HepG2 (cell line): ENCODE data around the gene MTA2. TPM values are rescaled to one million over a fixed set of nuclear protein-coding genes. Genes with fewer than 3 reads are reported as not detected.

Experiments
- EEA1 ChIP-seq: sonication (generic); formaldehyde crosslinking; IDR thresholded peaks from 2 replicates; pipeline ENCODE4 v1.5.1; 2020; ENCODE audit warnings: mild to moderate bottlenecking, missing genetic modification reagents, borderline replicate concordance
- ELF4 ChIP-seq: sonication (generic); formaldehyde crosslinking; IDR thresholded peaks from 2 replicates; pipeline ENCODE4 v1.5.0; 2020; ENCODE audit warnings: missing genetic modification reagents, mild to moderate bottlenecking, moderate library complexity, borderline replicate concordance
- HMG20B ChIP-seq: conservative IDR thresholded peaks from 2 replicates; pipeline ENCODE4 v1.6.1; 2016; ENCODE audit warnings: missing genetic modification reagents, missing compliant biosample characterization
- HNF4A ChIP-seq: sonication (generic); formaldehyde crosslinking; IDR thresholded peaks from 2 replicates; pipeline ENCODE4 v1.4.0; 2020; ENCODE audit warnings: missing genetic modification reagents
- JUNB ChIP-seq: sonication (generic); formaldehyde crosslinking; IDR thresholded peaks from 2 replicates; pipeline ENCODE4 v1.8.0; 2022; ENCODE audit warnings: missing genetic modification reagents, mild to moderate bottlenecking, borderline replicate concordance
- SAFB2 ChIP-seq: sonication (generic); formaldehyde crosslinking; IDR thresholded peaks from 2 replicates; pipeline ENCODE4 v1.5.1; 2020; ENCODE audit warnings: missing genetic modification reagents, low read depth, mild to moderate bottlenecking, borderline replicate concordance
- SMAD1 ChIP-seq: sonication (generic); formaldehyde crosslinking; IDR thresholded peaks from 2 replicates; pipeline ENCODE4 v1.4.0; 2020; ENCODE audit warnings: missing genetic modification reagents, low read depth, mild to moderate bottlenecking, borderline replicate concordance
- SMARCC2 ChIP-seq: fragments of 450-650 bp; IDR thresholded peaks from 2 replicates; pipeline ENCODE4 v1.6.1; 2017; ENCODE audit warnings: antibody characterized with exemption, mild to moderate bottlenecking
- SMARCE1 ChIP-seq: fragments of 450-650 bp; IDR thresholded peaks from 2 replicates; pipeline ENCODE4 v1.6.1; 2017; ENCODE audit warnings: borderline replicate concordance
- ZNF235 ChIP-seq: sonication (generic); formaldehyde crosslinking; IDR thresholded peaks from 2 replicates; pipeline ENCODE4 v1.8.1; 2023; ENCODE audit warnings: mild to moderate bottlenecking, missing genetic modification reagents, borderline replicate concordance
- ZNF335 ChIP-seq: sonication (generic); formaldehyde crosslinking; IDR thresholded peaks from 2 replicates; pipeline ENCODE4 v1.4.0; 2020; ENCODE audit warnings: missing genetic modification reagents
- ZNF605 ChIP-seq: sonication (generic); formaldehyde crosslinking; IDR thresholded peaks from 2 replicates; pipeline ENCODE4 v1.8.0; 2022; ENCODE audit warnings: mild to moderate bottlenecking, missing genetic modification reagents
- ZNF773 ChIP-seq: sonication (generic); formaldehyde crosslinking; IDR thresholded peaks from 2 replicates; pipeline ENCODE4 v1.4.0; 2020; ENCODE audit warnings: missing genetic modification reagents, borderline replicate concordance
- polyA plus RNA-seq, 8 experiments: library from polyadenylated mRNA; depleted of rRNA in 3 of 8; stranded (reverse) in 7 of 8; unstranded in 1 of 8; fragments of >200 nt; fragmentation: Illumina TruSeq in 4 of 8; extraction: Trizol in 4 of 8; gene quantifications; 2 replicates each; pipeline versions ENCODE4 v1.2.1 to v1.2.3, GENCODE V29; 2011 to 2016; ENCODE audit warnings: low read depth in 4 of 8, missing spikeins in 1 of 8, mixed read lengths in 1 of 8; ENCODE audit not compliant: insufficient read depth in 1 of 8
- total RNA-seq, 5 experiments: library from RNA; depleted of rRNA; stranded (reverse); fragments of >200 nt; fragmentation: Illumina TruSeq; extraction: Trizol; gene quantifications; 2 replicates each; pipeline ENCODE4 v1.2.3, GENCODE V29; 2016; ENCODE audit warnings: low read depth in 1 of 5
- TF ChIP-seq, protein P1 (sequence below): sonication (generic); formaldehyde crosslinking; IDR thresholded peaks from 2 replicates; pipeline ENCODE4 v1.5.1; 2020; ENCODE audit warnings: mild to moderate bottlenecking, missing genetic modification reagents
- TF ChIP-seq, protein P2 (sequence below): IDR thresholded peaks from 2 replicates; pipeline ENCODE4 v1.6.1; 2016; ENCODE audit warnings: missing compliant biosample characterization, missing genetic modification reagents, borderline replicate concordance
- TF ChIP-seq, protein P3 (sequence below): IDR thresholded peaks from 2 replicates; pipeline ENCODE4 v1.6.1; 2016; ENCODE audit warnings: mild to moderate bottlenecking, missing biosample characterization, missing genetic modification reagents
- TF ChIP-seq, protein P4 (sequence below): sonication (generic); formaldehyde crosslinking; IDR thresholded peaks from 2 replicates; pipeline ENCODE4 v1.4.0; 2020; ENCODE audit warnings: missing genetic modification reagents, borderline replicate concordance

Gene MTA2
- total and polyA plus RNA-seq, 2 of the 13 experiments (the other 11 are each of a cell fraction or from before 2014, with no cell fraction given): 14.0 to 70.0 TPM

DNA sequence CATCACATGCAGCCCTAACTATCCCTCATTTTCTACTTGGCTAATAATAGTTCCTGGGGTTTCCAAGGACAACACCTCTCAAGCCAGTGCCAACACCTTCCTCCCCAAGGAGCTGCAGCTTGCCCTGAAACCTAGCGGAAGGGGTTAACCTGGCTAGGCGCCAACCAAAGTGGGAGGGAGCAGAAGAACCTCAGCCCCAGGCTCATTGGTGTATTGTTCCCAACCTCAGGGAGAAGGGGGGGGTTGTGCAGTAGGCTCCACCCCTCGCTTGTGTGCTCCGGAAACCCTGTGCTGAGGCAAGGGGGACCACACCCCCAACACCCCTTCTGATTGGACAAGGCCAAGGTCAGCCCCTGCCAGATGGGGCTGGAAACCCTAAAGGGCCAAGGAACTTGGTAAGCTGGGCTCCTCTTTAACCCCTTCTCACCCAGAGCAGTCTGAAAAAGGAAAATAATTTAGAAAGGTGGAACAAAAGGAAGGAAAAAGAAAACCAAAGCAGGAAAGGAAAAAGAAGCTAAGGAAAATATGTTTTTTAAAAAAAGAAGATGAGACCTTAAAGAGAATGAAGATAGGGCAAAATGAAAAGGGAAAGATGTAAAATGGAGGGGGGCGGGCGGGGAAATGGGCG is 2.5 kb downstream of the MTA2 start (continued):
- TF ChIP-seq, protein P1, sequence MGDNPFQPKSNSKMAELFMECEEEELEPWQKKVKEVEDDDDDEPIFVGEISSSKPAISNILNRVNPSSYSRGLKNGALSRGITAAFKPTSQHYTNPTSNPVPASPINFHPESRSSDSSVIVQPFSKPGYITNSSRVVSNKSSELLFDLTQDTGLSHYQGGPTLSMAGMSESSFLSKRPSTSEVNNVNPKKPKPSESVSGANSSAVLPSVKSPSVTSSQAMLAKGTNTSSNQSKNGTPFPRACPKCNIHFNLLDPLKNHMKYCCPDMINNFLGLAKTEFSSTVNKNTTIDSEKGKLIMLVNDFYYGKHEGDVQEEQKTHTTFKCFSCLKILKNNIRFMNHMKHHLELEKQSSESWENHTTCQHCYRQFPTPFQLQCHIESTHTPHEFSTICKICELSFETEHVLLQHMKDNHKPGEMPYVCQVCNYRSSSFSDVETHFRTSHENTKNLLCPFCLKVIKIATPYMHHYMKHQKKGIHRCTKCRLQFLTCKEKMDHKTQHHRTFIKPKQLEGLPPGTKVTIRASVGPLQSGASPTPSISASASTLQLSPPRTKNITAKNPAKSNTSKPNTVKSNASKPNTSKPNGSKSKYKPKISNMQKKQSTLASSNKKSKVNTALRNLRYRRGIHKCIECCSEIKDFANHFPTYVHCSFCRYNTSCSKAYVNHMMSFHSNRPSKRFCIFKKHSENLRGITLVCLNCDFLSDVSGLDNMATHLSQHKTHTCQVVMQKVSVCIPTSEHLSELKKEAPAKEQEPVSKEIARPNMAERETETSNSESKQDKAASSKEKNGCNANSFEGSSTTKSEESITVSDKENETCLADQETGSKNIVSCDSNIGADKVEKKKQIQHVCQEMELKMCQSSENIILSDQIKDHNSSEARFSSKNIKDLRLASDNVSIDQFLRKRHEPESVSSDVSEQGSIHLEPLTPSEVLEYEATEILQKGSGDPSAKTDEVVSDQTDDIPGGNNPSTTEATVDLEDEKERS (CRISPR knock-in tag): no peak
- TF ChIP-seq EEA1 (CRISPR knock-in tag): no peak
- TF ChIP-seq, protein P2, sequence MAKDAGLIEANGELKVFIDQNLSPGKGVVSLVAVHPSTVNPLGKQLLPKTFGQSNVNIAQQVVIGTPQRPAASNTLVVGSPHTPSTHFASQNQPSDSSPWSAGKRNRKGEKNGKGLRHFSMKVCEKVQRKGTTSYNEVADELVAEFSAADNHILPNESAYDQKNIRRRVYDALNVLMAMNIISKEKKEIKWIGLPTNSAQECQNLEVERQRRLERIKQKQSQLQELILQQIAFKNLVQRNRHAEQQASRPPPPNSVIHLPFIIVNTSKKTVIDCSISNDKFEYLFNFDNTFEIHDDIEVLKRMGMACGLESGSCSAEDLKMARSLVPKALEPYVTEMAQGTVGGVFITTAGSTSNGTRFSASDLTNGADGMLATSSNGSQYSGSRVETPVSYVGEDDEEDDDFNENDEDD: no peak
- no peak for TF ChIP-seq ZNF773
- TF ChIP-seq ZNF235 (CRISPR knock-in tag): no peak
- peak; percentile 35; the same call in 1 of the 2 replicates for TF ChIP-seq ZNF605 (CRISPR knock-in tag)
- TF ChIP-seq SMARCC2: no peak
- TF ChIP-seq, protein P3, sequence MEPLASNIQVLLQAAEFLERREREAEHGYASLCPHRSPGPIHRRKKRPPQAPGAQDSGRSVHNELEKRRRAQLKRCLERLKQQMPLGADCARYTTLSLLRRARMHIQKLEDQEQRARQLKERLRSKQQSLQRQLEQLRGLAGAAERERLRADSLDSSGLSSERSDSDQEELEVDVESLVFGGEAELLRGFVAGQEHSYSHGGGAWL (CRISPR knock-in tag): no peak
- TF ChIP-seq SMARCE1: no peak
- no peak for TF ChIP-seq HMG20B (CRISPR knock-in tag)
- no peak for TF ChIP-seq ZNF335 (CRISPR knock-in tag)
- no peak for TF ChIP-seq ELF4
- TF ChIP-seq, protein P4, sequence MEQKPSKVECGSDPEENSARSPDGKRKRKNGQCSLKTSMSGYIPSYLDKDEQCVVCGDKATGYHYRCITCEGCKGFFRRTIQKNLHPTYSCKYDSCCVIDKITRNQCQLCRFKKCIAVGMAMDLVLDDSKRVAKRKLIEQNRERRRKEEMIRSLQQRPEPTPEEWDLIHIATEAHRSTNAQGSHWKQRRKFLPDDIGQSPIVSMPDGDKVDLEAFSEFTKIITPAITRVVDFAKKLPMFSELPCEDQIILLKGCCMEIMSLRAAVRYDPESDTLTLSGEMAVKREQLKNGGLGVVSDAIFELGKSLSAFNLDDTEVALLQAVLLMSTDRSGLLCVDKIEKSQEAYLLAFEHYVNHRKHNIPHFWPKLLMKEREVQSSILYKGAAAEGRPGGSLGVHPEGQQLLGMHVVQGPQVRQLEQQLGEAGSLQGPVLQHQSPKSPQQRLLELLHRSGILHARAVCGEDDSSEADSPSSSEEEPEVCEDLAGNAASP: peak; percentile 45; the same call in 1 of the 2 replicates
- peak; percentile 39; the same call in 1 of the 2 replicates for TF ChIP-seq HNF4A (CRISPR knock-in tag)
- no peak for TF ChIP-seq SAFB2
- no peak for TF ChIP-seq JUNB (CRISPR knock-in tag)
- TF ChIP-seq SMAD1 (CRISPR knock-in tag): no peak
